Measurements from ENCODE around the gene RNFT2.
"Not testable (repeated sequence)": the region's sequence is repeated elsewhere in the genome, so short reads cannot be mapped to it uniquely, and the experiment has no call there.

RNFT2 gene

DNA sequence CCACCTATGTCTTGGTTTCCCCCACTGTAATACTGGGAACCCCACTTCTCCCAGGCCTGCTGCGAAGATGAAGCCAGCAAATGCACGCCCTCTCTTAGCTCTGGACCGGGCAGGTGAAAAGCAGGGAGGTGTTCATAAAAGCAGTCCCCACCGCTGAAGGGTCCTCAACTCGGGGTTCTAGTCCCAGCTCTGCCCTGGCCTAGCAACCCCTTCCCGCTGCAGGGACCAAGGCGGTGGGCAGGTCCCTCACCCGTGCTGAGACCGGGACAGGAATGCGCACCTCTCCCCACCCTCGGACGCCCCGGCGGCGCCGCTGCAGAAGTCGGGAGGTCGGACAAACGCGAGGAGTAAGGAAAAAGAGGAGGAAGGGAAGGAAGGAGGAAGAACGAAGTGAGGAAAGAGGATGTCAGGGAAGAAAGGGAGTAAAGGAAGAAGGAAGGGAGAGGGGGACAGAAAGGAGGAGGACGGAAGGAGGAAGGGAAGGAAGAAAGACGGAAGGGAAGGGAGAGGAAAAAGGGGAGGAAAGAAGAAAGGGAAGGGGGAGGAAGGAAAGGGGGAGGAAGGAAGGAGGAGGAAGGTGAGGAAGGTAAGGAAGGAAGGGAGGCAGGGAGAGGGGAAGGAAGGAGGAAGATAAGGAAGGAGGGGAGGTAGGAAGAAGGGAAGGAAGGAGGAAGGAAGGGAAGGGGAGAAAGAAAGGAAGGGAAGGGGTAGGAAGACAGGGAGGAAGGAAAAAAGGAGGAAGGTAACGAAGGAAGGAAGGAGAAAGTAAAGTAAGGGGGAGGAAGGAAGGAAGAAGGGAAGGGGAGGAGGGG, 947 bp upstream of the RNFT2 start:
- Histone ChIP-seq H3K4me2 (ENCODE audit: low read length) (peak overlapping the region; percentile 90), H3K4me3 (ENCODE audit: low read length) (peak overlapping the region; percentile 96), H3K27ac (ENCODE audit: low read depth, low read length) (peak overlapping the region; percentile 47), H3F3A (ENCODE audit: control insufficient read depth, insufficient read depth) (no peaks in the 10 kb centered on the region; the same call in 1 of the 2 replicates), H3K9me2 (replicated peaks; ENCODE audit: control insufficient read depth, low read length) (no peaks in the 10 kb centered on the region), H3K27me3 (ENCODE audit: control insufficient read depth, low read length) (no peaks in the 10 kb centered on the region), H3K9me3 (ENCODE audit: control insufficient read depth, insufficient read depth, low read length) (no peaks in the 10 kb centered on the region), H3K4me1 (ENCODE audit: control insufficient read depth, low read length) (peaks cover 23% of the 10 kb centered on the region), H3K79me2 (ENCODE audit: control insufficient read depth, low read length) (peaks cover 75% of the 10 kb centered on the region), H4K20me1 (ENCODE audit: control insufficient read depth, insufficient read depth, low read depth, low read length) (peaks cover 17% of the 10 kb centered on the region), H3K36me3 (ENCODE audit: control insufficient read depth, low read length) (peaks cover 53% of the 10 kb centered on the region)
- no peak for TF ChIP-seq EZH2phosphoT487 (IDR thresholded peaks at IDR 0.05; ENCODE audit: borderline replicate concordance, low read length)
- TF ChIP-seq, protein P1, sequence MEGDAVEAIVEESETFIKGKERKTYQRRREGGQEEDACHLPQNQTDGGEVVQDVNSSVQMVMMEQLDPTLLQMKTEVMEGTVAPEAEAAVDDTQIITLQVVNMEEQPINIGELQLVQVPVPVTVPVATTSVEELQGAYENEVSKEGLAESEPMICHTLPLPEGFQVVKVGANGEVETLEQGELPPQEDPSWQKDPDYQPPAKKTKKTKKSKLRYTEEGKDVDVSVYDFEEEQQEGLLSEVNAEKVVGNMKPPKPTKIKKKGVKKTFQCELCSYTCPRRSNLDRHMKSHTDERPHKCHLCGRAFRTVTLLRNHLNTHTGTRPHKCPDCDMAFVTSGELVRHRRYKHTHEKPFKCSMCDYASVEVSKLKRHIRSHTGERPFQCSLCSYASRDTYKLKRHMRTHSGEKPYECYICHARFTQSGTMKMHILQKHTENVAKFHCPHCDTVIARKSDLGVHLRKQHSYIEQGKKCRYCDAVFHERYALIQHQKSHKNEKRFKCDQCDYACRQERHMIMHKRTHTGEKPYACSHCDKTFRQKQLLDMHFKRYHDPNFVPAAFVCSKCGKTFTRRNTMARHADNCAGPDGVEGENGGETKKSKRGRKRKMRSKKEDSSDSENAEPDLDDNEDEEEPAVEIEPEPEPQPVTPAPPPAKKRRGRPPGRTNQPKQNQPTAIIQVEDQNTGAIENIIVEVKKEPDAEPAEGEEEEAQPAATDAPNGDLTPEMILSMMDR (IDR thresholded peaks at IDR 0.05; ENCODE audit: low read depth, low read length, poor library complexity, severe bottlenecking), result no peak

DNA sequence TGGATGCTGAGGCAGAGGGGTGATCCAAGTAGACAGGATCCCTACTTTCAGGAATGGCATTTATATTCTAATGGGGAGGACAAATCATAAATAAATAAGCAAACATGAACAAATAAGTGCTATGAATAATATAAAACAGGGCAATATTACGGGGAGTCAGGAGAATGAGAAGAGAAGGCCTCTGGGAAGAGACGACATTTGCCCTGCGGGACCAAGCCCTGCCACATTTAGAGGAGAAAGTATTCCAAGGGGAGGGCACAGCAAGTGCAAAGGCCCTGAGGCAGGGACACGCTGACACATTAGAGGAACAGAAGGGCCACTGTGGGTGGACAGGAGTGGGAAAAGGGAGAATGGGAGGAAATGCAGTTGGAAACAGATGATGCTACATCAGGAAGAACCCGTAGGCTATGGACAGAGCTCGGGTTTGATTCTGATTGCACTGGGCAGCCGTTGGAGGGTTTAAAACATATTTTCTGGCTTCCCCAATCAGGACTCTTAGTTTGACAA, 1.3 kb downstream of the RNFT2 start:
- H3K9me3 ChIP-seq (ENCODE audit: control insufficient read depth, insufficient read depth, low read length), result no peaks in the 10 kb centered on the region
- H3K27me3 ChIP-seq (ENCODE audit: control insufficient read depth, low read length), result no peaks in the 10 kb centered on the region
- H4K20me1 ChIP-seq (ENCODE audit: control insufficient read depth, insufficient read depth, low read depth, low read length), result peaks cover 14% of the 10 kb centered on the region
- no peak for TF ChIP-seq EZH2phosphoT487 (IDR thresholded peaks at IDR 0.05; ENCODE audit: borderline replicate concordance, low read length)
- TF ChIP-seq, protein P1 (IDR thresholded peaks at IDR 0.05; ENCODE audit: low read depth, low read length, poor library complexity, severe bottlenecking), result no peak
- H3K27ac ChIP-seq (ENCODE audit: low read depth, low read length), result no peak overlapping the region
- H3K4me3 ChIP-seq (ENCODE audit: low read length), result peak overlapping the region; percentile 76
- H3K79me2 ChIP-seq (ENCODE audit: control insufficient read depth, low read length), result peaks cover 53% of the 10 kb centered on the region
- H3K4me2 ChIP-seq (ENCODE audit: low read length), result peak overlapping the region; percentile 69
- H3F3A ChIP-seq (ENCODE audit: control insufficient read depth, insufficient read depth), result no peaks in the 10 kb centered on the region; the same call in 1 of the 2 replicates
- peaks cover 44% of the 10 kb centered on the region for H3K36me3 ChIP-seq (ENCODE audit: control insufficient read depth, low read length)
- peaks cover 23% of the 10 kb centered on the region for H3K4me1 ChIP-seq (ENCODE audit: control insufficient read depth, low read length)
- H3K9me2 ChIP-seq (replicated peaks; ENCODE audit: control insufficient read depth, low read length), result no peaks in the 10 kb centered on the region

DNA sequence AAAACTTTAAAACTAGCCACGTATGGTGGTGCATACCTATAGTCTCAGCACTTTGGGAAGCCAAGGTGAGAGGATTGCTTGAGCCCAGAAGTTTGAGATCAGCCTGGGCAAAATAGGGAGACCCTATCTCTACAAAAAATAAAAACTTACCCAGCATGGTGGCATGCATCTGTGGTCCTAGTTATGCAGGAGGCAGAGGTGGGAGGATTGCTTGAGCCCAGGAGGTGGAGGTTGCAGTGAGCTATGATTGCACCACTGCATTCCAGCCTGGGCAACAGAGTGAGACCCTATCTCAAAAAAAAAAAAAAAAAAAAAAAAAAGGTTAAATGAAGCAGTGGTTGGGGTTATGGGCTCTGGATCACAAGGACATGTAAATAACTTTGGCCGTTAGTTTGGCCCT, 4.7 kb downstream of the RNFT2 start:
- Histone ChIP-seq H3K36me3 (ENCODE audit: control insufficient read depth, low read length) (peaks cover 19% of the 10 kb centered on the region), H3K79me2 (ENCODE audit: control insufficient read depth, low read length) (peaks cover 19% of the 10 kb centered on the region), H3K4me1 (ENCODE audit: control insufficient read depth, low read length) (peaks cover 11% of the 10 kb centered on the region)
- not testable (repeated sequence) for H3K27ac ChIP-seq (ENCODE audit: low read depth, low read length); H3K27me3 ChIP-seq (ENCODE audit: control insufficient read depth, low read length); H3K4me2 ChIP-seq (ENCODE audit: low read length); H4K20me1 ChIP-seq (ENCODE audit: control insufficient read depth, insufficient read depth, low read depth, low read length); H3K9me3 ChIP-seq (ENCODE audit: control insufficient read depth, insufficient read depth, low read length); H3K4me3 ChIP-seq (ENCODE audit: low read length); H3F3A ChIP-seq (ENCODE audit: control insufficient read depth, insufficient read depth); H3K9me2 ChIP-seq (replicated peaks; ENCODE audit: control insufficient read depth, low read length)

DNA sequence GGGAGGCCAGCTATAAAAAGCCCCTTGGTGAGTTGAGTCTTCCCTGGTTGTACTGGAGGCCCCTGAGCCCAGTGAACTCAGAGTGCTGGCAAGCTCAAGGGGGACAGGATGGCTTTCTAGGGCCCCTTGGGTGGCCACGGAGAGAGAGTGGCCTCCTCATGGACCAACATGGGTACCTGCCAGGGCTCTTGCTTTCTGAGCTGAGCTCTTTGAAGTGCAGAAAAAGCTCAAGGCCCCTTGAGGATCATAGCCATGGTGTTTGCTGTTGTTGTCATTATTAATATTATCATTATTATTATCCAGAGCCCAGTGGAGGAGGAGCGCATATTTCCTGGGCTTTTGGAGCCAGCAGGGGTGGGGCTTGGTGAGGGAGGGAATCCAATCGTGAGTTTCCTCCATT, 6.7 kb downstream of the RNFT2 start:
- Histone ChIP-seq H3K4me1 (ENCODE audit: control insufficient read depth, low read length) (no peaks in the 10 kb centered on the region), H3K9me2 (replicated peaks; ENCODE audit: control insufficient read depth, low read length) (no peaks in the 10 kb centered on the region), H3F3A (ENCODE audit: control insufficient read depth, insufficient read depth) (no peaks in the 10 kb centered on the region), H3K9me3 (ENCODE audit: control insufficient read depth, insufficient read depth, low read length) (no peaks in the 10 kb centered on the region), H3K4me3 (ENCODE audit: low read length) (no peak overlapping the region), H3K27me3 (ENCODE audit: control insufficient read depth, low read length) (no peaks in the 10 kb centered on the region), H4K20me1 (ENCODE audit: control insufficient read depth, insufficient read depth, low read depth, low read length) (no peaks in the 10 kb centered on the region), H3K79me2 (ENCODE audit: control insufficient read depth, low read length) (peaks cover 5% of the 10 kb centered on the region; the same call in 1 of the 2 replicates), H3K27ac (ENCODE audit: low read depth, low read length) (no peak overlapping the region), H3K4me2 (ENCODE audit: low read length) (no peak overlapping the region), H3K36me3 (ENCODE audit: control insufficient read depth, low read length) (peaks cover 19% of the 10 kb centered on the region)
- TF ChIP-seq, protein P1 (IDR thresholded peaks at IDR 0.05; ENCODE audit: low read depth, low read length, poor library complexity, severe bottlenecking), result no peak
- no peak for TF ChIP-seq EZH2phosphoT487 (IDR thresholded peaks at IDR 0.05; ENCODE audit: borderline replicate concordance, low read length)

Data from DOHH2 (cell line).